Panc1 (cell line): ENCODE data around the gene PDE11A. TPM values are rescaled to one million over a fixed set of nuclear protein-coding genes. Genes with fewer than 3 reads are reported as not detected.

ENCODE experiments used
- ATAC-seq: fragments of 200-7000 bp; cut with Tn5 transposase; 2 replicates; pipeline ENCODE4 v1.9.1; 2020; ENCODE audit warnings: mild to moderate bottlenecking, moderate library complexity
- BruUV-seq: library from RNA; stranded (reverse); fragments of 400-500 nt; replicated peaks from 2 replicates; lab custom pipeline; 2021; lab: Mats Ljungman, UMichigan
- CTCF ChIA-PET: fragments of 300-600 bp; sonication (Branson Sonifier 250); formaldehyde crosslinking; loops from one replicate; lab custom pipeline; 2022; ENCODE audit warnings: antibody characterized with exemption; lab: Charles Lee
- POLR2A ChIA-PET: fragments of 300-600 bp; sonication (Branson Sonifier 250); formaldehyde crosslinking; loops from one replicate; lab custom pipeline; 2022; ENCODE audit warnings: antibody characterized with exemption; lab: Charles Lee
- DNase-seq: peaks from one replicate; pipeline ENCODE4 v3.0.0-alpha.2; 2010; ENCODE audit warnings: low read depth, low spot score
- H3K27ac ChIP-seq: 2 replicates; pipeline ENCODE4 v1.5.1; 2011; ENCODE audit warnings: mild to moderate bottlenecking, low read length, inconsistent platforms
- H3K27me3 ChIP-seq: fragments of 200-500 bp; sonication (Bioruptor generic); 2 replicates; pipeline ENCODE4 v1.6.0; 2014; ENCODE audit warnings: low read length, inconsistent platforms; ENCODE audit not compliant: control insufficient read depth, insufficient read depth
- H3K36me3 ChIP-seq: fragments of 200-500 bp; sonication (Bioruptor generic); 2 replicates; pipeline ENCODE4 v1.5.1; 2014; ENCODE audit warnings: inconsistent platforms, mild to moderate bottlenecking, low read length, moderate library complexity; ENCODE audit not compliant: control insufficient read depth, insufficient read depth
- H3K4me1 ChIP-seq: 2 replicates; pipeline ENCODE4 v1.5.1; 2011; ENCODE audit warnings: inconsistent platforms, mild to moderate bottlenecking, low read length, moderate library complexity; ENCODE audit not compliant: control insufficient read depth, insufficient read depth
- H3K4me3 ChIP-seq, 2 experiments: 2 replicates each; pipeline ENCODE4 v1.5.1; 2011 to 2012; ENCODE audit warnings: low read depth in 2 of 2, low read length in 2 of 2, mild to moderate bottlenecking in 2 of 2, inconsistent platforms in 1 of 2, moderate library complexity in 1 of 2
- H3K9me3 ChIP-seq: fragments of 200-500 bp; sonication (Bioruptor generic); 2 replicates; pipeline ENCODE4 v1.5.1; 2014; ENCODE audit warnings: low read depth, mild to moderate bottlenecking, inconsistent platforms, low read length, moderate library complexity; ENCODE audit not compliant: control insufficient read depth, insufficient read depth
- POLR2AphosphoS5 ChIP-seq: IDR thresholded peaks from 2 replicates; pipeline ENCODE4 v1.6.1; 2012; ENCODE audit warnings: mild to moderate bottlenecking, low read depth, low read length, moderate library complexity
- SIN3A ChIP-seq: IDR thresholded peaks from 2 replicates; pipeline ENCODE4 v1.6.1; 2012; ENCODE audit warnings: low read depth, mild to moderate bottlenecking, low read length, moderate library complexity, borderline replicate concordance; ENCODE audit not compliant: insufficient read depth
- TCF7L2 ChIP-seq: IDR thresholded peaks from 2 replicates; pipeline ENCODE4 v1.6.1; 2011; ENCODE audit warnings: mild to moderate bottlenecking, low read depth, low read length, inconsistent platforms
- in situ Hi-C: cut with HindIII; loops from 2 replicates; pipeline ENCODE4 v1.10.0; 2016; ENCODE audit warnings: low sequenced_read_pairs, low pct_unique_long_range_greater_than_20kb
- intact Hi-C: fragments of 100-400 bp; cut with micrococcal nuclease; formaldehyde crosslinking; loops from one replicate; pipeline ENCODE4 v1.10.0; 2022; ENCODE audit not compliant: unreplicated experiment
- total RNA-seq: library from RNA; stranded (reverse); gene quantifications from one replicate; pipeline ENCODE4 v1.2.1, GENCODE V29; 2021; ENCODE audit not compliant: unreplicated experiment
- TF ChIP-seq, protein P1 (sequence below): fragments of 450-650 bp; IDR thresholded peaks from 2 replicates; pipeline ENCODE4 v1.5.1; 2017; ENCODE audit warnings: mild to moderate bottlenecking
- TF ChIP-seq, protein P2 (sequence below), 2 experiments: IDR thresholded peaks; 2 replicates each; pipeline ENCODE4 v1.6.1; 2011 to 2012; ENCODE audit warnings: low read depth in 2 of 2, control low read depth in 1 of 2, low read length in 1 of 2, mild to moderate bottlenecking in 1 of 2, moderate library complexity in 1 of 2; ENCODE audit not compliant: insufficient read depth in 1 of 2

Gene PDE11A
- total RNA-seq, 1 experiment from 2014 or later: not detected

DNA sequence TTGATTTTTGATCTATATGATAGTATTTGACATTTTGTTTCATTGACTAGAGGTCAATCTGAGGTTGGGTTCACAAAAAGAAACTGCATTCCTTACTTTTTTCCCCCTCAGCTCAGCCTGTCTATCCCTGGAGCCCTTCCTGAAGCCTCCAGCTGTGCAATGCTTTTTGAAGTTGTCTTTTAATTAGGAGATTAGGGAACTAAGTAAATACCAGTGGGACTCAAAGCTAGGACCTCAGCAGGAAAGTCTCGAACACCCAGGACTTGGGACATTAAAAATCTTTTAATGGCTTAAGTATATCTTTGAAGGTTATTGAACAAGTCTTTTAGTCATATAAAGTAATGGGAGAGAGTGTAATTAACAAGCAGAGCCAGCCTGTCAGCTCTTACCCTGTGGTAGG is 220.2 kb downstream of the PDE11A start:
- Histone ChIP-seq H3K4me3 (no peak overlapping the region), H3K27me3 (no peaks in the 10 kb centered on the region), H3K4me1 (no peaks in the 10 kb centered on the region), H3K36me3 (no peaks in the 10 kb centered on the region), H3K27ac (no peak overlapping the region), H3K9me3 (peaks cover 2% of the 10 kb centered on the region; the same call in 1 of the 2 replicates)
- no TSS peak for BruUV-seq
- TF ChIP-seq, protein P1, sequence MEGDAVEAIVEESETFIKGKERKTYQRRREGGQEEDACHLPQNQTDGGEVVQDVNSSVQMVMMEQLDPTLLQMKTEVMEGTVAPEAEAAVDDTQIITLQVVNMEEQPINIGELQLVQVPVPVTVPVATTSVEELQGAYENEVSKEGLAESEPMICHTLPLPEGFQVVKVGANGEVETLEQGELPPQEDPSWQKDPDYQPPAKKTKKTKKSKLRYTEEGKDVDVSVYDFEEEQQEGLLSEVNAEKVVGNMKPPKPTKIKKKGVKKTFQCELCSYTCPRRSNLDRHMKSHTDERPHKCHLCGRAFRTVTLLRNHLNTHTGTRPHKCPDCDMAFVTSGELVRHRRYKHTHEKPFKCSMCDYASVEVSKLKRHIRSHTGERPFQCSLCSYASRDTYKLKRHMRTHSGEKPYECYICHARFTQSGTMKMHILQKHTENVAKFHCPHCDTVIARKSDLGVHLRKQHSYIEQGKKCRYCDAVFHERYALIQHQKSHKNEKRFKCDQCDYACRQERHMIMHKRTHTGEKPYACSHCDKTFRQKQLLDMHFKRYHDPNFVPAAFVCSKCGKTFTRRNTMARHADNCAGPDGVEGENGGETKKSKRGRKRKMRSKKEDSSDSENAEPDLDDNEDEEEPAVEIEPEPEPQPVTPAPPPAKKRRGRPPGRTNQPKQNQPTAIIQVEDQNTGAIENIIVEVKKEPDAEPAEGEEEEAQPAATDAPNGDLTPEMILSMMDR: no peak
- no peak for TF ChIP-seq TCF7L2
- TF ChIP-seq, protein P2, sequence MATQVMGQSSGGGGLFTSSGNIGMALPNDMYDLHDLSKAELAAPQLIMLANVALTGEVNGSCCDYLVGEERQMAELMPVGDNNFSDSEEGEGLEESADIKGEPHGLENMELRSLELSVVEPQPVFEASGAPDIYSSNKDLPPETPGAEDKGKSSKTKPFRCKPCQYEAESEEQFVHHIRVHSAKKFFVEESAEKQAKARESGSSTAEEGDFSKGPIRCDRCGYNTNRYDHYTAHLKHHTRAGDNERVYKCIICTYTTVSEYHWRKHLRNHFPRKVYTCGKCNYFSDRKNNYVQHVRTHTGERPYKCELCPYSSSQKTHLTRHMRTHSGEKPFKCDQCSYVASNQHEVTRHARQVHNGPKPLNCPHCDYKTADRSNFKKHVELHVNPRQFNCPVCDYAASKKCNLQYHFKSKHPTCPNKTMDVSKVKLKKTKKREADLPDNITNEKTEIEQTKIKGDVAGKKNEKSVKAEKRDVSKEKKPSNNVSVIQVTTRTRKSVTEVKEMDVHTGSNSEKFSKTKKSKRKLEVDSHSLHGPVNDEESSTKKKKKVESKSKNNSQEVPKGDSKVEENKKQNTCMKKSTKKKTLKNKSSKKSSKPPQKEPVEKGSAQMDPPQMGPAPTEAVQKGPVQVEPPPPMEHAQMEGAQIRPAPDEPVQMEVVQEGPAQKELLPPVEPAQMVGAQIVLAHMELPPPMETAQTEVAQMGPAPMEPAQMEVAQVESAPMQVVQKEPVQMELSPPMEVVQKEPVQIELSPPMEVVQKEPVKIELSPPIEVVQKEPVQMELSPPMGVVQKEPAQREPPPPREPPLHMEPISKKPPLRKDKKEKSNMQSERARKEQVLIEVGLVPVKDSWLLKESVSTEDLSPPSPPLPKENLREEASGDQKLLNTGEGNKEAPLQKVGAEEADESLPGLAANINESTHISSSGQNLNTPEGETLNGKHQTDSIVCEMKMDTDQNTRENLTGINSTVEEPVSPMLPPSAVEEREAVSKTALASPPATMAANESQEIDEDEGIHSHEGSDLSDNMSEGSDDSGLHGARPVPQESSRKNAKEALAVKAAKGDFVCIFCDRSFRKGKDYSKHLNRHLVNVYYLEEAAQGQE (IDR thresholded peaks at IDR 0.05; ENCODE audit: insufficient read depth in 1 of 2, low read depth in 2 of 2, low read length in 1 of 2): no peak
- no peak for TF ChIP-seq SIN3A
- TF ChIP-seq POLR2AphosphoS5: no peak
- ChIA-PET CTCF (no interaction called here), POLR2A (no interaction called here)
- no peak for DNase-seq
- no peak for ATAC-seq
- in situ Hi-C loops: no loop called here
- intact Hi-C loops: no loop called here

DNA sequence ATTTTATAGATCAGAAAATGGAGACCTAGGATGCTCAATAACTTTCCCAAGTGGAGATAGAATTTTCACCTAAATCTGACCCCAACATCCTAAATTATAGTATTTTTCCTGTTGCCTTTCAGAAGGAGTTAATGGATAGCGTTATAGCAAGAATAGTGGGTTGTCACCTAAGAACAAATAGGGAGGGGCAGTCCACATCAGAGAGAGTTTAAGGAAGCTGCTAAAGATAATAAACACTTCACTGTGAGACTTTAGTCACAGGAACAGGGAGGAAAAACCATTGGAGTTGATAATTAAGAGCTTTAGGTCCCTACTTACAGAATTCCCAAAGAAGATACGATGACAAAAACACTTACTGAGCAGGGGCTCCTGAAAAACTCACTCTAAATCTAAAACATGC is 229.4 kb downstream of the PDE11A start:
- DNase-seq: no peak
- BruUV-seq: no TSS peak

More for the DNA sequence above, 229.4 kb downstream of the PDE11A start:
- intact Hi-C loops: no loop called here
- H3K27me3 ChIP-seq: no peaks in the 10 kb centered on the region
- H3K27ac ChIP-seq: no peak overlapping the region
- ChIA-PET CTCF (no interaction called here), POLR2A (no interaction called here)
- in situ Hi-C loops: no loop called here
- ATAC-seq: no peak
- no peaks in the 10 kb centered on the region for H3K36me3 ChIP-seq
- H3K9me3 ChIP-seq: no peaks in the 10 kb centered on the region
- no peak overlapping the region for H3K4me3 ChIP-seq
- H3K4me1 ChIP-seq: no peaks in the 10 kb centered on the region
- TF ChIP-seq, protein P1: no peak
- TF ChIP-seq SIN3A (no peak), POLR2AphosphoS5 (no peak), TCF7L2 (no peak)
- TF ChIP-seq, protein P2 (IDR thresholded peaks at IDR 0.05; ENCODE audit: insufficient read depth in 1 of 2, low read depth in 2 of 2, low read length in 1 of 2): no peak
